Activated T-helper 1 cell treated with anti-CD3 and anti-CD28 coated beads, Interleukin-2, amount 50 U/mL, for 16 hours (primary cell): ENCODE measurements around the gene HTRA1.

Source experiments
- DNase-seq, 2 donors: peaks; one replicate each; pipeline ENCODE4 v3.0.0-alpha.2; 2020; ENCODE audit warnings: low read depth in 1 of 2, low spot score in 1 of 2

Gene HTRA1

GRCh38 chr10:122550983-122551382, 89.6 kb downstream of the HTRA1 start:
- DNase-seq = no peak

- DNase-seq = peak in 1 of 2 donors; percentile 9
Measured at GRCh38 chr10:122551450-122551849, 90.1 kb downstream of the HTRA1 start.

- no peak for DNase-seq
Measured at GRCh38 chr10:122553341-122553740, 92.0 kb downstream of the HTRA1 start.

- no peak for DNase-seq
Measured at GRCh38 chr10:122554131-122555036, 93.0 kb downstream of the HTRA1 start.

- DNase-seq = no peak
Measured at GRCh38 chr10:122555442-122555841, 94.1 kb downstream of the HTRA1 start.

GRCh38 chr10:122557516-122557915, 96.2 kb downstream of the HTRA1 start:
- DNase-seq = no peak

- no peak for DNase-seq
Measured at GRCh38 chr10:122558452-122558851, 97.1 kb downstream of the HTRA1 start.

- no peak for DNase-seq
Measured at GRCh38 chr10:122559228-122559627, 97.9 kb downstream of the HTRA1 start.

- no peak for DNase-seq
Measured at GRCh38 chr10:122560279-122560804, 99.0 kb downstream of the HTRA1 start, which contains the start of gene DMBT1. TSS of gene DMBT1 (plus strand) at chr10:122560754. CDS start at chr10:122560771, 17 bp downstream.

GRCh38 chr10:122561212-122561611, 99.9 kb downstream of the HTRA1 start:
- DNase-seq = no peak

GRCh38 chr10:122561792-122562191, 100.4 kb downstream of the HTRA1 start:
- no peak for DNase-seq
